OCI-LY7 (cell line): ENCODE results near the gene STMND1.

Experiments
- EZH2phosphoT487 ChIP-seq: fragments of 200-600 bp; sonication (generic); IDR thresholded peaks from 2 replicates; pipeline ENCODE4 v1.6.1; 2018; ENCODE audit warnings: low read depth, borderline replicate concordance, mild to moderate bottlenecking, mixed run types, antibody characterized with exemption, low read length, moderate library complexity, mixed read lengths
- TF ChIP-seq, protein P1 (sequence below): fragments of 200-600 bp; sonication (generic); conservative IDR thresholded peaks from 2 replicates; pipeline ENCODE4 v1.5.1; 2014; ENCODE audit warnings: mild to moderate bottlenecking, antibody characterized with exemption, low read length, moderate library complexity, mixed read lengths

DNA sequence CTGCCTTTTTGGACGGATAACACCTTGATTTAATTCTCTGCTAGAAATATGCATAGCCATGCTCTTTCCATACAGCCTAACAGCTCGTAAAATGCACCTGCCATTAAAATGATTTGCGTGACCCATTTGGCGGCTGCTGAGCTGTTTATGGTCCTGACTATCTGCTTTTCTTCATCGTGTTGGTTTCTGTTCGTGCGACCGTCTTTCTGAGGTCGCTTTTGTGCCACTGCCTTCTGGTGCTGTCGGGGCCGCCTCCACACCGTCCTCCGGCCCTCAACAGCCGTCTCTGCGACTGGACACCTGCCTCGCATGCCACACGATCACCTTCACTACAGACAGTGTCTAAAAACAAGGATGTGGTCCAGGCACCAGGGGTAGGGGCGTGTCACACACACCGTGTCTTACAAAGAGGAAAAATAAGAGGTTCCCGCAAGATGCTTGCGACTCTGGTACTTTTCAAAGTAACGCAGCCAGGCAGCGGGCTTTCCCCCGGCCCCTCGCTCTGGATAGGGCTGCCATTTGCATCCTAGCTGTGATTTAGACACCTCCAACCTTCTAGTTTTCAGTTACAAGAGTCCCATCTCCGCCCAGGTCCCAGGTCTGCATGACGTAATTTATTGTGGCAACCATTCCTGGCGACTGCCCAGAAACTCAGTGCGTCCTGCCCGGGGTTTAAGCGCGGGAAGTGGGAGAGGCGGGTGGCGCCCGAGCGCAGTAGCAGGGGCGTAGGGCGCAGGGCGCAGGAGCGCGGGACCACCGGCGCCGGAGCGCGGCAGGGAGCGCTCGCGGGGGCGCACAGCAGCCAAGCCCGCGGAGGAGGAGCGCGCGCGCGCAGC, at the start of gene STMND1:
- TF ChIP-seq, protein P1, sequence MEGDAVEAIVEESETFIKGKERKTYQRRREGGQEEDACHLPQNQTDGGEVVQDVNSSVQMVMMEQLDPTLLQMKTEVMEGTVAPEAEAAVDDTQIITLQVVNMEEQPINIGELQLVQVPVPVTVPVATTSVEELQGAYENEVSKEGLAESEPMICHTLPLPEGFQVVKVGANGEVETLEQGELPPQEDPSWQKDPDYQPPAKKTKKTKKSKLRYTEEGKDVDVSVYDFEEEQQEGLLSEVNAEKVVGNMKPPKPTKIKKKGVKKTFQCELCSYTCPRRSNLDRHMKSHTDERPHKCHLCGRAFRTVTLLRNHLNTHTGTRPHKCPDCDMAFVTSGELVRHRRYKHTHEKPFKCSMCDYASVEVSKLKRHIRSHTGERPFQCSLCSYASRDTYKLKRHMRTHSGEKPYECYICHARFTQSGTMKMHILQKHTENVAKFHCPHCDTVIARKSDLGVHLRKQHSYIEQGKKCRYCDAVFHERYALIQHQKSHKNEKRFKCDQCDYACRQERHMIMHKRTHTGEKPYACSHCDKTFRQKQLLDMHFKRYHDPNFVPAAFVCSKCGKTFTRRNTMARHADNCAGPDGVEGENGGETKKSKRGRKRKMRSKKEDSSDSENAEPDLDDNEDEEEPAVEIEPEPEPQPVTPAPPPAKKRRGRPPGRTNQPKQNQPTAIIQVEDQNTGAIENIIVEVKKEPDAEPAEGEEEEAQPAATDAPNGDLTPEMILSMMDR: no peak
- TF ChIP-seq EZH2phosphoT487: no peak
